OCI-LY1 (cell line): ENCODE measurements around the gene ACSL6.

Source experiments
- H2AFZ ChIP-seq: fragments of 200-600 bp; sonication (generic), shearing (Covaris generic); 2 replicates; pipeline ENCODE4 v1.6.0; 2014; ENCODE audit warnings: antibody characterized with exemption, mild to moderate bottlenecking, low read length
- H3F3A ChIP-seq: fragments of 200-600 bp; sonication (generic), shearing (Covaris generic); 2 replicates; pipeline ENCODE4 v1.6.0; 2014; ENCODE audit warnings: mild to moderate bottlenecking, antibody characterized with exemption, low read length, moderate library complexity; ENCODE audit not compliant: insufficient read depth
- H3K27ac ChIP-seq: fragments of 200-600 bp; sonication (generic); 2 replicates; pipeline ENCODE4 v1.5.1; 2014; ENCODE audit warnings: low read length, mixed run types, mild to moderate bottlenecking, low read depth; ENCODE audit not compliant: poor library complexity, severe bottlenecking
- H3K27me3 ChIP-seq: fragments of 200-600 bp; sonication (generic); 2 replicates; pipeline ENCODE4 v1.6.0; 2014; ENCODE audit warnings: antibody characterized with exemption, mild to moderate bottlenecking, low read length, moderate library complexity; ENCODE audit not compliant: insufficient read depth
- H3K36me3 ChIP-seq: fragments of 200-600 bp; sonication (generic); 2 replicates; pipeline ENCODE4 v1.6.1; 2014; ENCODE audit warnings: mild to moderate bottlenecking, antibody characterized with exemption, low read length, moderate library complexity, mixed read lengths; ENCODE audit not compliant: insufficient read depth
- H3K4me1 ChIP-seq: fragments of 200-600 bp; sonication (generic); 2 replicates; pipeline ENCODE4 v1.5.1; 2014; ENCODE audit warnings: mild to moderate bottlenecking, low read length, moderate library complexity; ENCODE audit not compliant: insufficient read depth, severe bottlenecking
- H3K4me2 ChIP-seq: fragments of 200-600 bp; sonication (generic), shearing (Covaris generic); 2 replicates; pipeline ENCODE4 v1.6.1; 2014; ENCODE audit warnings: low read length
- H3K4me3 ChIP-seq: fragments of 200-600 bp; sonication (generic); 2 replicates; pipeline ENCODE4 v1.5.1; 2014; ENCODE audit warnings: low read length, low read depth, mild to moderate bottlenecking, mixed read lengths; ENCODE audit not compliant: poor library complexity, severe bottlenecking
- H3K79me2 ChIP-seq: fragments of 200-600 bp; shearing (Covaris generic); 2 replicates; pipeline ENCODE4 v1.6.1; 2016; ENCODE audit warnings: mixed run types, low read length, mixed read lengths; ENCODE audit not compliant: insufficient read depth
- H3K9ac ChIP-seq: fragments of 200-600 bp; sonication (generic), shearing (Covaris generic); 2 replicates; pipeline ENCODE4 v1.6.1; 2014; ENCODE audit warnings: mild to moderate bottlenecking, low read length, mixed read lengths
- H3K9me2 ChIP-seq: fragments of 200-600 bp; sonication (generic), shearing (Covaris generic); 2 replicates; pipeline ENCODE4 v1.6.1; 2014; ENCODE audit warnings: low read depth, mild to moderate bottlenecking, low read length, mixed read lengths
- H3K9me3 ChIP-seq: fragments of 200-600 bp; shearing (Covaris generic); 2 replicates; pipeline ENCODE4 v1.6.1; 2014; ENCODE audit warnings: low read length, mixed read lengths
- H4K20me1 ChIP-seq: fragments of 200-600 bp; sonication (generic), shearing (Covaris generic); 2 replicates; pipeline ENCODE4 v1.6.0; 2016; ENCODE audit warnings: mild to moderate bottlenecking, low read length; ENCODE audit not compliant: insufficient read depth
- EZH2 ChIP-seq: fragments of 200-600 bp; sonication (generic), shearing (Covaris generic); IDR thresholded peaks from 2 replicates; pipeline ENCODE4 v1.8.0; 2017; ENCODE audit warnings: borderline replicate concordance, mixed run types, mild to moderate bottlenecking, antibody characterized with exemption, low read length, moderate library complexity, mixed read lengths
- TF ChIP-seq, protein P1 (sequence below): fragments of 200-600 bp; sonication (generic), shearing (Covaris generic); IDR thresholded peaks from 2 replicates; pipeline ENCODE4 v1.5.1; 2017; ENCODE audit warnings: mild to moderate bottlenecking, antibody characterized with exemption, low read length, moderate library complexity, mixed read lengths

Gene ACSL6

DNA sequence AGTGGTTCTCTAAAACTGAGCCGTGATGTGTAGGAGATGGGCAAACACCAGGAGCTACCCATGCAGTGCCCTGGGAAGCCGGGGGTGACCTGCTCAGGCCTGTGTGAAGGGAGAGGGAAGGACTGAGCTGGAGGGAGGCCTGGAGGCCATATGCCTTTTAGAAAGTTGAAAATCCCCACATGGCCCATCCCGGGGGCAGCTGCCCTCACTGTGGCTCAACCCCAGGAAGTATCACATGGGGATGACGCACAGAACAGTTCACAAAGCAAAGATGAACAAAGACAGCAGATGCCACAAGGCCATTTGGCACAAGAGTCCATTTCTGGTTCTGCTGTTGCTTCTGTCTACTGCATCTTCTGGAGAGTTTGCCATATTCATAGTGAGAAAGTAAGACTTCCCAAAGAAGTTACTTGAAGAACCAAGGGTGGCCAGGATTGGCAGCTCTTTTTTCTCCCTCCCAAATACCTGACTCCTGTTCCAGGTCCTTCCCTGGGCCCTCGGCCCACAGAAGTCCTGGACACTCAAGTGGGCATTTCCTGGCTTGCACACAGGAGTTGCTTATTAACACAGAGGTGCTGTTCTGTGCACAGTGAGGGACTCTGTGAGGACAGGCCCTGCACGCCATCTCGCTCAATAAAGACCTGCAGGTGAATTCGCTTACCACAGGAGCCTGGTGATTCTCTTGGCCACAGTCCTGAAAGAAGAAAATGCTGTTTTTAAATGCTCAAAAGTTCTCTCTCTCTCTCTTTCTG is 25.1 kb downstream of the ACSL6 start:
- no peaks in the 10 kb centered on the region for H3K36me3 ChIP-seq
- H3K79me2 ChIP-seq = no peaks in the 10 kb centered on the region
- H3K9me3 ChIP-seq = no peaks in the 10 kb centered on the region
- no peaks in the 10 kb centered on the region for H3K27me3 ChIP-seq
- H3K9ac ChIP-seq = no peak overlapping the region
- H3K4me3 ChIP-seq = no peak overlapping the region
- H2AFZ ChIP-seq = no peak overlapping the region
- no peak overlapping the region for H3K4me2 ChIP-seq
- no peaks in the 10 kb centered on the region for H3K9me2 ChIP-seq
- H4K20me1 ChIP-seq = no peaks in the 10 kb centered on the region
- TF ChIP-seq EZH2 = no peak
- TF ChIP-seq, protein P1, sequence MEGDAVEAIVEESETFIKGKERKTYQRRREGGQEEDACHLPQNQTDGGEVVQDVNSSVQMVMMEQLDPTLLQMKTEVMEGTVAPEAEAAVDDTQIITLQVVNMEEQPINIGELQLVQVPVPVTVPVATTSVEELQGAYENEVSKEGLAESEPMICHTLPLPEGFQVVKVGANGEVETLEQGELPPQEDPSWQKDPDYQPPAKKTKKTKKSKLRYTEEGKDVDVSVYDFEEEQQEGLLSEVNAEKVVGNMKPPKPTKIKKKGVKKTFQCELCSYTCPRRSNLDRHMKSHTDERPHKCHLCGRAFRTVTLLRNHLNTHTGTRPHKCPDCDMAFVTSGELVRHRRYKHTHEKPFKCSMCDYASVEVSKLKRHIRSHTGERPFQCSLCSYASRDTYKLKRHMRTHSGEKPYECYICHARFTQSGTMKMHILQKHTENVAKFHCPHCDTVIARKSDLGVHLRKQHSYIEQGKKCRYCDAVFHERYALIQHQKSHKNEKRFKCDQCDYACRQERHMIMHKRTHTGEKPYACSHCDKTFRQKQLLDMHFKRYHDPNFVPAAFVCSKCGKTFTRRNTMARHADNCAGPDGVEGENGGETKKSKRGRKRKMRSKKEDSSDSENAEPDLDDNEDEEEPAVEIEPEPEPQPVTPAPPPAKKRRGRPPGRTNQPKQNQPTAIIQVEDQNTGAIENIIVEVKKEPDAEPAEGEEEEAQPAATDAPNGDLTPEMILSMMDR = no peak
- H3K27ac ChIP-seq = no peak overlapping the region
- no peaks in the 10 kb centered on the region for H3K4me1 ChIP-seq
- no peaks in the 10 kb centered on the region for H3F3A ChIP-seq

DNA sequence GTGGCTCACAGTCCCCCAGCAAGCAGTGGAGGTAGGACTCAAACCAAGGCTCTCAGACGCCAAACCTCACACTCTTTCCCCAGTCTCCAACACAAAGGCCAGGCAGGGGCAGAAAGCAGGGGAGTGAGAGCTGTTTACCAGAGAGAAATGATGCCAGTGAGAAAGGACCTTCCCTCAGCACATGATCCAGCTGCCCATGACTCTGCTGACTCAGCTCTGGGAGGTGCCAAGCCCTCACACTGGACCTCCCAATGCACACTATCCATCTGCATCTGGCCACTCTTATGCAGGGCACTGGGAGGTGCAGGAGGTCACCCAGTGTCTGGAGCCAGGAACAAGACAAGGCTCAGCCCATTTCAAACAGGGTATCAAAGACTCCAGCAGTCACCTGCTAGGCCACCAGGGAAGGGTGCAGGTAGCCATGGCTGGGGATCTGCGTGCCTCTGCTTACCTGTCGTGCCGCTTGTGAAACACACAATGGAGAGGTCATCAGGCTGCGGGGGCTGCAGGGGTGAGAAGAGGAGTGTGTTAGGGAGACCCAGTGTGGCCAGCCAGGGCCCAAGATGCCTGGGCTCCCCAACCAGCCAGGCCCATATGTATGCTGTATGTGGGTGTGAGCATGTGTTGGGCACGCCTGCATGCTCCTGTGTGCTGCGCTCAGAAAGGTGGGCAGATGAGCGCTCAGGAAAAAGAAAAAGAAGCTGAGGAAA is 26.3 kb downstream of the ACSL6 start:
- Histone ChIP-seq H4K20me1 (no peaks in the 10 kb centered on the region), H3K9me2 (no peaks in the 10 kb centered on the region), H3K27me3 (no peaks in the 10 kb centered on the region), H3K9me3 (no peaks in the 10 kb centered on the region), H3K4me2 (no peak overlapping the region), H3K9ac (no peak overlapping the region), H3K36me3 (no peaks in the 10 kb centered on the region), H3K4me1 (no peaks in the 10 kb centered on the region), H2AFZ (no peak overlapping the region), H3K27ac (no peak overlapping the region), H3K4me3 (no peak overlapping the region), H3F3A (no peaks in the 10 kb centered on the region), H3K79me2 (no peaks in the 10 kb centered on the region)
- TF ChIP-seq EZH2 = no peak
- TF ChIP-seq, protein P1 = no peak

DNA sequence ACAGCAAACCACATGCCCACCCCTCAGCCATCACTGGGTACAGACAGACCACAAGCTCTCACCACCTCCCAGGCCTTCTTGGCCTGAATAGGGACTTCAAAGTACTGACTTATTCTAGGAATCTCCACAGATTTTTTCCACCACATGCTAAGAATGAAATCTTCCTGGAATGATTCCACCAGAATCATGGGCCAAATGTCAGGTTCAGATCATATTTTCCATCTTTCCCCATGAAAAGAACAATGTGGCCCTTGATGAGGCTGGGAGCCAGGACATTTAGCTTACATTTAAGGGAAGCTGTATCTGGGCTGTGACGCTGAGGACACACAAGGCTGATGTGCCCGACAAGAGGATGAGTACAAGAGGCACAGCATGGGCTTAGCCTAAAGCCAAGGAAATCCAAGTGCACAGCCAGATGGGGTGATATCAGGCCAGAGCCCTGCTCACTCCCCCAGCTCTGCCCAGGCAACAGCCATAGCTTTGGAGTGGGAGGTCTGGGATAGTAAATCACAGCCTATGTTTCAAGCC is 28.1 kb downstream of the ACSL6 start:
- Histone ChIP-seq H3K36me3 (no peaks in the 10 kb centered on the region), H3K79me2 (no peaks in the 10 kb centered on the region), H3K4me3 (no peak overlapping the region), H3F3A (no peaks in the 10 kb centered on the region), H3K9ac (no peak overlapping the region), H3K4me1 (no peaks in the 10 kb centered on the region), H3K9me2 (no peaks in the 10 kb centered on the region), H3K9me3 (no peaks in the 10 kb centered on the region), H3K4me2 (no peak overlapping the region), H2AFZ (no peak overlapping the region), H3K27me3 (no peaks in the 10 kb centered on the region), H3K27ac (no peak overlapping the region), H4K20me1 (no peaks in the 10 kb centered on the region)
- no peak for TF ChIP-seq EZH2
- TF ChIP-seq, protein P1 = no peak
